ENCODE measurements around the gene ADA. TPM values are rescaled to one million over a fixed set of nuclear protein-coding genes. Genes with fewer than 3 reads are reported as not detected.
A peak's percentile ranks its signal among the peaks of the same experiment; 100 is the strongest.

The ADA gene
- total and polyA plus RNA-seq, 2 of the 13 experiments (the other 11 are each of a cell fraction or from before 2014, with no cell fraction given) = 2.5 to 11.3 TPM

- peak overlapping the region; percentile 69 for H2AFZ ChIP-seq (ENCODE audit: low read length)
- peak; percentile 28 for DNase-seq (ENCODE audit: low spot score)
- no peak for FAIRE-seq
- no peaks in the 10 kb centered on the region for H4K20me1 ChIP-seq (ENCODE audit: insufficient read depth, low read length)
- H3K36me3 ChIP-seq (replicated peaks in 1 of 2; ENCODE audit: control insufficient read depth in 1 of 2, insufficient read depth in 2 of 2, low read length in 2 of 2) = peaks cover 0 to 2% of the 10 kb centered on the region in 2 experiments; a peak in 1 of 5 replicates
- POLR2A ChIA-PET = interaction anchor here (0.7 to 1.7 kb wide), 8 partner anchors 11 to 225 kb away, joined by 3 to 8 read pairs (median 4); partner anchors contain the start of gene TTPAL
- ATAC-seq = peak; percentile 73
- peak overlapping the region; percentile 57 for H3K27ac ChIP-seq (ENCODE audit: extremely low read length, insufficient read depth, low read length)
- H3K4me3 ChIP-seq (replicated peaks in 1 of 3; ENCODE audit: insufficient read depth in 1 of 3, low read depth in 2 of 3, low read length in 3 of 3) = peak overlapping the region; percentile 68 to 79 (median 74)
- H3K4me2 ChIP-seq (ENCODE audit: low read depth, low read length) = peak overlapping the region; percentile 88
- H3K4me1 ChIP-seq (ENCODE audit: insufficient read depth, low read length) = peaks cover 16% of the 10 kb centered on the region
- no TSS peak for BruUV-seq (replicated peaks)
- CTCF ChIA-PET (ENCODE audit: low intra/inter-chr PET ratio, low total read pairs) = interaction anchor here (0.8 to 2.1 kb wide), 7 partner anchors 34 to 492 kb away, joined by 3 to 24 read pairs (median 11); partner anchors contain the start of genes SERINC3 and TTPAL
- peak overlapping the region; percentile 71 for H3K9ac ChIP-seq (ENCODE audit: insufficient read depth, low read depth, low read length)
- H3K9me3 ChIP-seq (ENCODE audit: low read length) = no peaks in the 10 kb centered on the region
- no peaks in the 10 kb centered on the region; a peak in 1 of 5 replicates for H3K27me3 ChIP-seq (ENCODE audit: control insufficient read depth in 1 of 2, insufficient read depth in 2 of 2, low read length in 2 of 2)
- in situ Hi-C loops (cut with HindIII; ENCODE audit: extremely low pct_ligation_motif_present, low pct_unique_long_range_greater_than_20kb) (loop anchor here (5.0 kb wide), 1 partner anchor 132 kb away; the partner anchor contains the start of gene TTPAL), intact Hi-C loops (cut with micrococcal nuclease; ENCODE audit: unreplicated experiment) (loop anchor here (2.0 to 5.0 kb wide), 2 partner anchors 32 to 217 kb away; no protein-coding TSS in a partner anchor)
- no peaks in the 10 kb centered on the region for H3K79me2 ChIP-seq (ENCODE audit: insufficient read depth, low read length)
- 32% methylated on average over 9 of the region's 9 CpGs for WGBS (ENCODE audit: low lambda C conversion rate)
- TF ChIP-seq, protein P1, sequence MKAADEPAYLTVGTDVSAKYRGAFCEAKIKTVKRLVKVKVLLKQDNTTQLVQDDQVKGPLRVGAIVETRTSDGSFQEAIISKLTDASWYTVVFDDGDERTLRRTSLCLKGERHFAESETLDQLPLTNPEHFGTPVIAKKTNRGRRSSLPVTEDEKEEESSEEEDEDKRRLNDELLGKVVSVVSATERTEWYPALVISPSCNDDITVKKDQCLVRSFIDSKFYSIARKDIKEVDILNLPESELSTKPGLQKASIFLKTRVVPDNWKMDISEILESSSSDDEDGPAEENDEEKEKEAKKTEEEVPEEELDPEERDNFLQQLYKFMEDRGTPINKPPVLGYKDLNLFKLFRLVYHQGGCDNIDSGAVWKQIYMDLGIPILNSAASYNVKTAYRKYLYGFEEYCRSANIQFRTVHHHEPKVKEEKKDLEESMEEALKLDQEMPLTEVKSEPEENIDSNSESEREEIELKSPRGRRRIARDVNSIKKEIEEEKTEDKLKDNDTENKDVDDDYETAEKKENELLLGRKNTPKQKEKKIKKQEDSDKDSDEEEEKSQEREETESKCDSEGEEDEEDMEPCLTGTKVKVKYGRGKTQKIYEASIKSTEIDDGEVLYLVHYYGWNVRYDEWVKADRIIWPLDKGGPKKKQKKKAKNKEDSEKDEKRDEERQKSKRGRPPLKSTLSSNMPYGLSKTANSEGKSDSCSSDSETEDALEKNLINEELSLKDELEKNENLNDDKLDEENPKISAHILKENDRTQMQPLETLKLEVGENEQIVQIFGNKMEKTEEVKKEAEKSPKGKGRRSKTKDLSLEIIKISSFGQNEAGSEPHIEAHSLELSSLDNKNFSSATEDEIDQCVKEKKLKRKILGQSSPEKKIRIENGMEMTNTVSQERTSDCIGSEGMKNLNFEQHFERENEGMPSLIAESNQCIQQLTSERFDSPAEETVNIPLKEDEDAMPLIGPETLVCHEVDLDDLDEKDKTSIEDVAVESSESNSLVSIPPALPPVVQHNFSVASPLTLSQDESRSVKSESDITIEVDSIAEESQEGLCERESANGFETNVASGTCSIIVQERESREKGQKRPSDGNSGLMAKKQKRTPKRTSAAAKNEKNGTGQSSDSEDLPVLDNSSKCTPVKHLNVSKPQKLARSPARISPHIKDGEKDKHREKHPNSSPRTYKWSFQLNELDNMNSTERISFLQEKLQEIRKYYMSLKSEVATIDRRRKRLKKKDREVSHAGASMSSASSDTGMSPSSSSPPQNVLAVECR (CRISPR knock-in tag; IDR thresholded peaks at IDR 0.05; ENCODE audit: borderline replicate concordance) = no peak
- TF ChIP-seq FOXA1 (IDR thresholded peaks at IDR 0.05) (no peak), FOXA1 (CRISPR knock-in tag; IDR thresholded peaks at IDR 0.05) (peak; percentile 22; the same call in 1 of the 2 replicates), KDM5A (IDR thresholded peaks at IDR 0.05; ENCODE audit: borderline replicate concordance, low read length) (no peak), HNF1A (IDR thresholded peaks at IDR 0.05; ENCODE audit: low read depth) (no peak), HNF1A (CRISPR knock-in tag; IDR thresholded peaks at IDR 0.05; ENCODE audit: borderline replicate concordance) (no peak), RBM39 (IDR thresholded peaks at IDR 0.05; ENCODE audit: low read depth, low read length, poor library complexity, severe bottlenecking) (no peak), JARID2 (CRISPR knock-in tag; IDR thresholded peaks at IDR 0.05; ENCODE audit: insufficient replicate concordance) (no peak), SIX1 (CRISPR knock-in tag; IDR thresholded peaks at IDR 0.05; ENCODE audit: borderline replicate concordance) (no peak), NFRKB (IDR thresholded peaks at IDR 0.05) (no peak), SP2 (CRISPR knock-in tag; IDR thresholded peaks at IDR 0.05) (no peak), ZNF552 (CRISPR knock-in tag; IDR thresholded peaks at IDR 0.05; ENCODE audit: borderline replicate concordance) (no peak), ZNF746 (CRISPR knock-in tag; IDR thresholded peaks at IDR 0.05) (no peak)
- TF ChIP-seq, protein P2, sequence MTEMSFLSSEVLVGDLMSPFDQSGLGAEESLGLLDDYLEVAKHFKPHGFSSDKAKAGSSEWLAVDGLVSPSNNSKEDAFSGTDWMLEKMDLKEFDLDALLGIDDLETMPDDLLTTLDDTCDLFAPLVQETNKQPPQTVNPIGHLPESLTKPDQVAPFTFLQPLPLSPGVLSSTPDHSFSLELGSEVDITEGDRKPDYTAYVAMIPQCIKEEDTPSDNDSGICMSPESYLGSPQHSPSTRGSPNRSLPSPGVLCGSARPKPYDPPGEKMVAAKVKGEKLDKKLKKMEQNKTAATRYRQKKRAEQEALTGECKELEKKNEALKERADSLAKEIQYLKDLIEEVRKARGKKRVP (CRISPR knock-in tag; IDR thresholded peaks at IDR 0.05) = no peak
Observed at GRCh38 chr20:44609006-44609515, 42.4 kb downstream of the ADA start.

All from HepG2 (cell line).